Omental fat pad (tissue), 4 donors: ENCODE measurements around the gene PARD6G. TPM values are rescaled to one million over a fixed set of nuclear protein-coding genes. Genes with fewer than 3 reads are reported as not detected.

Experiments
- ATAC-seq: fragments of 150-250 bp; one replicate; pipeline ENCODE4 v1.9.1; 2016; ENCODE audit warnings: mild to moderate bottlenecking, moderate library complexity; ENCODE audit not compliant: low FRiP score
- DNase-seq: peaks from one replicate; pipeline ENCODE4 v3.0.0-alpha.2; 2019; ENCODE audit warnings: low spot score
- CTCF ChIP-seq, 3 donors: fragments of 450-650 bp; IDR thresholded peaks; one replicate each; pipeline ENCODE4 v1.5.1; 2016 to 2017; ENCODE audit warnings: antibody characterized with exemption in 3 of 3, mild to moderate bottlenecking in 3 of 3, moderate library complexity in 2 of 3
- total RNA-seq, 4 donors: library from RNA; depleted of rRNA; stranded (reverse); fragments of >200 nt; gene quantifications; one replicate each; pipeline ENCODE4 v1.1.0, GENCODE V29; 2016

The PARD6G gene
- total RNA-seq, 4 donors from 2014 or later: 2.1 to 8.5 (median 3.4) TPM

DNA sequence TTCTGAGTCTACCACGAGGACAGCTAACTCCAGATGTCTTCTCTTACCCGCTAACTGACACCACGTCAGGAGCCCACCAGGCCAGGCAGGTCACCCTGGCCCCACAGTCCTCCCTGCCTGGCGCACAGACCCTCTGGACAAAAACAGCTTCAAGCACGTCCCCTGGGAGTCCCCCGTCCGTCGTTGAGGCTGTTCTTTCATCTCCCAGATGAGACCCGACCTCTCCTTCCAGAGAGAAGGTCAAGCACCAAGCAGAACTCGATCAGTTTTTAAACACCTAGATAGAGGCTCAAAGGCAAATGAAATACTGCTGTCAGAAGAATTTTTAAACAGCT is 57.8 kb downstream of the PARD6G start:
- no peak for DNase-seq
- no peak for TF ChIP-seq CTCF (IDR thresholded peaks at IDR 0.05)

GRCh38 chr18:80188643-80189530 is 58.4 kb downstream of the PARD6G start:
- no peak for TF ChIP-seq CTCF (IDR thresholded peaks at IDR 0.05)
- ATAC-seq (peak; percentile 9), DNase-seq (no peak)

More for the DNA sequence above, 57.8 kb downstream of the PARD6G start:
- no peak for ATAC-seq

DNA sequence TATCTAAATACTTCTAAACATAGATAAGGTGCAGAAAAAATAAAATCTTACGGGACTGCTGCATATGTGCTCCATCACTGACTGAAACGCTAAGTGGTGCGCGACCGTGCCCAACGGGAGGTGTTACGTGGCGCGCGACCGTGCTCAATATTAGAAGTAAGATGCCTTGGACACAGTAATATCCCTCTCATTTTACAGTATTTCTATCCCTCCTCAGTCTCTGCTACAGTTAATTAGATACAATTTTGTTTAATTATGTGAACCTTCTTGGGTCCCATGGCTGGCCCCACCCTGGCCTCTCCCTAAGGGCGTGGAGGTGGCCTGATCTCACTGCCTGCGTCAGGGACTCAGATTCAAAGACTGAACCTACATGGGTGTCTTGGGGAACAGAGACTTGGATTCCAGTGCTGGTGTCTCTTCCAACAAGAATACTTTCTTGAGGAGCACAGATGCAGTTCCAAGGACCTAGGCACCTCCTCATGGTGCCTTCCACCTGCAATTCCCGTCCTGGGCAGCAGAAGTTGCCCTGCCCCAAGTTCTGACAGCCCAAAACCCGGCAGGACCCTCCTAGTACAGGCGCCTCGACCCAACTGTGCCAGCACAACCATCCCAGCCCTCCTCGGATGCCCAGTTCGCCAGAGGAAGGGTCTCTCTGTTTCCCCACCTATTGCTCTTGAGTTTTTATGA is 59.2 kb downstream of the PARD6G start:
- no peak for DNase-seq
- ATAC-seq: no peak
- no peak for TF ChIP-seq CTCF (IDR thresholded peaks at IDR 0.05)

DNA sequence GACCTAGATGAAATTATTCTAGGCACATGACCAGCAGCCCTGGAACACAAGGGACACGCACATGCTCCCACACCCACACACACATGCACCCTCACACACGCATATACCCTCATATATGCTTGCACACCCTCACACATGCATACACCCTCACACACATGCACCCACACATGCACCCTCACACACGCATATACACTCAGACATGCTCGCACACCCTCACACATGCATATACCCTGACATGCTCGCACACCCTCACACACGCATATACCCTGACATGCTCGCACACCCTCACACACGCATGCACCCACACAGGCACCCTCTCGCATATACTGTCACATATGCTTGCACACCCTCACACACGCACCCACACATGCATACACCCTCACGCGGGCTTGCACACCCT is 61.8 kb downstream of the PARD6G start:
- no peak for TF ChIP-seq CTCF (IDR thresholded peaks at IDR 0.05)
- ATAC-seq (no peak), DNase-seq (no peak)

- no peak for ATAC-seq
- no peak for DNase-seq
Measured at GRCh38 chr18:80184243-80184772, 63.0 kb downstream of the PARD6G start.

More at GRCh38 chr18:80184243-80184772, 63.0 kb downstream of the PARD6G start:
- TF ChIP-seq CTCF (IDR thresholded peaks at IDR 0.05): no peak
